MCF 10A (cell line): ENCODE results near the gene PRAF2. TPM values are rescaled to one million over a fixed set of nuclear protein-coding genes. Genes with fewer than 3 reads are reported as not detected.

Experiments
- BruUV-seq: library from RNA; stranded (reverse); fragments of 400-500 nt; replicated peaks from 2 replicates; lab custom pipeline; 2021; lab: Mats Ljungman, UMichigan
- CTCF ChIA-PET: fragments of 300-600 bp; sonication (Branson Sonifier 250); formaldehyde crosslinking; extraction: SDS; loops from one replicate; lab custom pipeline; 2021; ENCODE audit warnings: antibody characterized with exemption, inconsistent platforms; lab: Yijun Ruan, JAX
- POLR2A ChIA-PET: fragments of 300-600, 350-650 bp; sonication (Branson Sonifier 250); formaldehyde crosslinking; extraction: SDS; loops from one replicate; lab custom pipeline; 2020; ENCODE audit warnings: antibody characterized with exemption, inconsistent platforms; lab: Yijun Ruan, JAX
- DNase-seq: peaks from one replicate; pipeline ENCODE4 v3.0.0-alpha.2; 2018; ENCODE audit not compliant: unreplicated experiment
- H3K27ac Mint-ChIP-seq: one replicate; pipeline ENCODE4 v1.8.0; 2022; ENCODE audit warnings: mild to moderate bottlenecking, low read depth, mixed read lengths; ENCODE audit not compliant: unreplicated experiment
- H3K27me3 Mint-ChIP-seq: one replicate; pipeline ENCODE4 v1.8.0; 2022; ENCODE audit warnings: mixed read lengths; ENCODE audit not compliant: insufficient read depth, unreplicated experiment
- H3K36me3 Mint-ChIP-seq: one replicate; pipeline ENCODE4 v1.8.0; 2022; ENCODE audit warnings: mild to moderate bottlenecking, moderate library complexity, mixed read lengths; ENCODE audit not compliant: insufficient read depth, unreplicated experiment
- H3K4me1 Mint-ChIP-seq: one replicate; pipeline ENCODE4 v1.8.0; 2022; ENCODE audit warnings: mixed read lengths; ENCODE audit not compliant: insufficient read depth, unreplicated experiment
- H3K4me3 Mint-ChIP-seq: one replicate; pipeline ENCODE4 v1.8.0; 2022; ENCODE audit warnings: mild to moderate bottlenecking, moderate library complexity, mixed read lengths; ENCODE audit not compliant: unreplicated experiment
- H3K9me3 Mint-ChIP-seq: one replicate; pipeline ENCODE4 v1.8.0; 2022; ENCODE audit warnings: mixed read lengths; ENCODE audit not compliant: unreplicated experiment
- CTCF ChIP-seq: fragments of 200-600 bp; IDR thresholded peaks from one replicate; pipeline ENCODE4 v1.8.0; 2022; ENCODE audit warnings: antibody characterized with exemption, mild to moderate bottlenecking; ENCODE audit not compliant: unreplicated experiment
- intact Hi-C: fragments of 100-400 bp; cut with micrococcal nuclease; formaldehyde crosslinking; loops from 2 replicates; pipeline ENCODE4 v1.14.1; 2022
- total RNA-seq: library from RNA; stranded (reverse); gene quantifications from 2 replicates; pipeline ENCODE4 v1.2.3, GENCODE V29; 2022

The PRAF2 gene
- total RNA-seq, 1 experiment from 2014 or later: 32.1 TPM

DNA sequence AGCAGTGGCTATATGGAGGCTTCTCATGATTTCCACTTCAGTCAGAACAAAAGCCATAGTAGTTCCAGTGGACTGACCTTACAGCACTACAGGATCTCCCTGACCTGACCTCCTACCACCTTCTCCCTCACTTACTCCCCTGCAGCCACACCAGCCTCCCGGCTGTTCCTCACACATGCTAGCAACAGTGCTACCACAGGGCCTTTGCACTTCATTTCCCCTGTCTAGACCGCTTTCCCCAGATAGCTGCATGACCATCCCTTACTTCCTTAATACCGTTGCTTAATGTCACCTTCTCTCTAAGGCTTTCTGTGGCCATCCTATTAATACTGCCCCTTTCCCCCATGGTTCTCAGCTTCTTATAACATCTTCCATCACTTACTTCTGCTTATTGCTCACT lies 36.6 kb upstream of the PRAF2 start:
- H3K27me3 Mint-ChIP-seq: no peaks in the 10 kb centered on the region

GRCh38 chrX:49108641-49109040 lies 34.8 kb upstream of the PRAF2 start:
- intact Hi-C loops: no loop called here
- Mint-ChIP-seq H3K27me3 (no peaks in the 10 kb centered on the region), H3K27ac (no peak overlapping the region), H3K4me1 (no peaks in the 10 kb centered on the region), H3K36me3 (peaks cover 16% of the 10 kb centered on the region), H3K9me3 (no peaks in the 10 kb centered on the region), H3K4me3 (no peak overlapping the region)
- CTCF ChIA-PET: no interaction called here
- TF ChIP-seq CTCF: no peak
- POLR2A ChIA-PET: no interaction called here
- no peak for DNase-seq
- no TSS peak for BruUV-seq

More for the DNA sequence above, 36.6 kb upstream of the PRAF2 start:
- no TSS peak for BruUV-seq
- Mint-ChIP-seq H3K4me3 (no peak overlapping the region), H3K9me3 (no peaks in the 10 kb centered on the region), H3K36me3 (peaks cover 29% of the 10 kb centered on the region), H3K27ac (no peak overlapping the region), H3K4me1 (no peaks in the 10 kb centered on the region)
- CTCF ChIA-PET: interaction anchor here (0.6 to 1.5 kb wide), 3 partner anchors 13 to 727 kb away, joined by 3 to 4 read pairs (median 3); partner anchors contain the start of gene GPKOW
- no peak for TF ChIP-seq CTCF
- no peak for DNase-seq
- POLR2A ChIA-PET: no interaction called here
- intact Hi-C loops: no loop called here

GRCh38 chrX:49106930-49107329 lies 33.1 kb upstream of the PRAF2 start:
- H3K27ac Mint-ChIP-seq: no peak overlapping the region
- H3K9me3 Mint-ChIP-seq: no peaks in the 10 kb centered on the region
- peaks cover 5% of the 10 kb centered on the region for H3K36me3 Mint-ChIP-seq
- no peaks in the 10 kb centered on the region for H3K4me1 Mint-ChIP-seq
- BruUV-seq: no TSS peak
- CTCF ChIA-PET: interaction anchor here (0.8 to 0.9 kb wide), 2 partner anchors 13 to 101 kb away, joined by 3 to 4 read pairs; no protein-coding TSS in a partner anchor
- H3K27me3 Mint-ChIP-seq: no peaks in the 10 kb centered on the region
- peak; percentile 40 for DNase-seq
- no peak overlapping the region for H3K4me3 Mint-ChIP-seq
- POLR2A ChIA-PET: no interaction called here
- intact Hi-C loops: no loop called here
- peak; percentile 28 for TF ChIP-seq CTCF

DNA sequence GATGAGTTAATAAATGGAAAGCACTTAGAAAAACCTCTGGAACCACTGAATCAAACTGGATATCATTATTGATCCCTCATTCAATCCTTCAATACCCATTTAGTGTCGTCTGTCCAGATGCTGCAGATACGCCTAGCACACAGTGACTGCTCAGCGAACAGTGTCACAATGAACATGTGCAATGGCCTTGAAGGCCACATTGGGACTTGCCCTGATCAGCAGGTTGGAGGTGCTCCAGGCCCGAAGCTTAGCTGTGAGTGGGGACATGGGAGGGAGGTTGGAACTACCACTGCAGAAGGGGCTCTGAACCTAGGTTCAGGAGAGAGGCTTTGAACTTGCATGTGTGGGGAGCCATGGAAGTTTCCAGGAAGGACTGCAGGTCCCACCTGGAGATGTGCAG lies 32.5 kb upstream of the PRAF2 start:
- no peaks in the 10 kb centered on the region for H3K9me3 Mint-ChIP-seq
- no peak for TF ChIP-seq CTCF
- POLR2A ChIA-PET: interaction anchor here (0.6 kb wide), 1 partner anchor 304 kb away, joined by 3 read pairs; no protein-coding TSS in a partner anchor
- no peaks in the 10 kb centered on the region for H3K4me1 Mint-ChIP-seq
- DNase-seq: no peak
- intact Hi-C loops: no loop called here
- no peak overlapping the region for H3K27ac Mint-ChIP-seq
- H3K36me3 Mint-ChIP-seq: peaks cover 5% of the 10 kb centered on the region
- no TSS peak for BruUV-seq
- no peak overlapping the region for H3K4me3 Mint-ChIP-seq
- no peaks in the 10 kb centered on the region for H3K27me3 Mint-ChIP-seq
- CTCF ChIA-PET: interaction anchor here (0.6 to 1.5 kb wide), 4 partner anchors 10 to 655 kb away, joined by 3 to 4 read pairs (median 4); no protein-coding TSS in a partner anchor
